Mesangial cell (primary cell): ENCODE data around the gene DCAF15. TPM values are rescaled to one million over a fixed set of nuclear protein-coding genes. Genes with fewer than 3 reads are reported as not detected.

Experiments
- total RNA-seq: library from RNA; depleted of rRNA; stranded (reverse); fragments of >200 nt; gene quantifications from 2 replicates; pipeline ENCODE4 v1.2.3, GENCODE V29; 2015

DCAF15 gene, protein sequence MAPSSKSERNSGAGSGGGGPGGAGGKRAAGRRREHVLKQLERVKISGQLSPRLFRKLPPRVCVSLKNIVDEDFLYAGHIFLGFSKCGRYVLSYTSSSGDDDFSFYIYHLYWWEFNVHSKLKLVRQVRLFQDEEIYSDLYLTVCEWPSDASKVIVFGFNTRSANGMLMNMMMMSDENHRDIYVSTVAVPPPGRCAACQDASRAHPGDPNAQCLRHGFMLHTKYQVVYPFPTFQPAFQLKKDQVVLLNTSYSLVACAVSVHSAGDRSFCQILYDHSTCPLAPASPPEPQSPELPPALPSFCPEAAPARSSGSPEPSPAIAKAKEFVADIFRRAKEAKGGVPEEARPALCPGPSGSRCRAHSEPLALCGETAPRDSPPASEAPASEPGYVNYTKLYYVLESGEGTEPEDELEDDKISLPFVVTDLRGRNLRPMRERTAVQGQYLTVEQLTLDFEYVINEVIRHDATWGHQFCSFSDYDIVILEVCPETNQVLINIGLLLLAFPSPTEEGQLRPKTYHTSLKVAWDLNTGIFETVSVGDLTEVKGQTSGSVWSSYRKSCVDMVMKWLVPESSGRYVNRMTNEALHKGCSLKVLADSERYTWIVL
- total RNA-seq = 30.6 and 38.9 TPM in 2 replicates

DNA sequence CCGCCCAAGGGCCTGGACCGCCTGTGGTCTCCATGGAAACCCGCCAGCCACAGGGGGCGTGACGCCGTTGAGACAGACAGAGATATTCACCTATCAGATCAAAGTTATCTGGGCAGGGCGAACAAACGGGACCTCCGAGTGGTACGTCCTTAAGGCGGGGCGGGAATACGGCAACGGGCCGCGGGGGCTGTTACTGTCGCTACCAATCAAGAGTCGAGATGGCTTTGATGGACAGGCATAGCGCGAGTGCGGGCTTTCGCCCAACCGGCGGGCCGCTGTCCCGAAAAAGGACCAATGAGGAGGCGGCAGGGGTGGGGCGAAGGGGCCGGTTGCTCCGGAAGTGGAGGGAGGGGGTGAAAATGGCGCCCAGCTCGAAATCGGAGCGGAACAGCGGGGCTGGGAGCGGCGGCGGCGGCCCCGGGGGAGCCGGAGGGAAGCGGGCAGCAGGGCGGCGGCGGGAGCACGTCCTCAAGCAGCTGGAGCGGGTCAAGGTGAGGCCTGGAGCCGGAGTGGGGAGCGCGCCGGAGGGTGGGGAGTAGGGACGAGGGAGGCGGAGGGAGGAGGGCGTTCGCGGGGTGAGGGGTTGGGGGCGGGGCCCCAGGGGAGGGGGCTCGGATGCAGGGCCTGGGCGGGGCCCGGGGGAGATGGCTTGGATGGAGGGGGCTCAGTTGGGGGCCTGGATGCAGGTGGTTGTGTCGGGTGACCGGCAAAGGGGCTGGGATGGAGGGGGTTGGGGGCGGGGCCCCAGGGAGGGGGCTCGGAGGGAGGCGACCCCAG, at the start of gene DCAF15:
DCAF15 (plus strand) TSS at position 356 of the 777 bp plus-strand sequence; CDS start at position 360, 4 bp downstream.

DNA sequence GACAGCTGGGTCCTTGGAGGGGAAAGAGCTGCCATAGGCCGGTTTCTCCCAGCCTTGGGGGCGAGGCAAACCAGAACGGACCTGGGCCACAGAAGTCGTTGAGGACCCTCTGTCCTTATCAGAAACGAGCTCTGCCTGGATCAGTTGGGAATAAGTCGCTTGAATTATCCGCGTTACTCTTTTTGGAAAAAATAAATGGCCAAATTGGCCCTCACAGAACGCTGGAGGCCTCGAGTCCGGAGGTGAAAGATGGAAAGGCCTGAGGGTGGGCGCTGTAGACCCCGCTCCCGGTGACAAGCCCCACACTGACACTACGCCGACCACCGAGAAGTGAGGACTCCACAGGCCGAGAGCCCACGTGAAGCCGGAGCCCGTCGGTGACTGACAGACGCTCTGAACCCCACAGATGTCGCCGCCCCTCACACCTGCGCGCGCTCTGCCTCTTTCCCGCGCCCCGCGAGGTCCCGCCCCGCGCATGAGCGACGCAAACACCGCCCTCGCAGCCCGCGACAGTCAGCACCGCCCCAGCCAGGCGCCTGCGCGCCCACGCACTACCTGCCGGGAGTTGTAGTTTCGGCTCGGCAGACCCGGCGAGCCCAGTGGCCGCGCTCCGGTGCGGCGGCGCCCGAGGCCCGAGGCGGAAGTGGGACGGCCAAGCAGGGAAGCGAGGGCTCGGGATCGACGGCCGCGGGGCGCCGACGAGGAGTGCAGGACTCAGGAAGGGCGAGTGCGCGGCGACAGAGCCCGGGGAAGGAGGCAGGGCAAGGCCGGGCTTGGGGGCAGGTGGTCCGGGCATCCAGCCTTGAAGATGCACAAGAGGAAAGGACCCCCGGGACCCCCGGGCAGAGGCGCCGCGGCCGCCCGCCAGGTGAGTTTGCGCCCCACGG, 46.4 kb upstream of the DCAF15 start, which contains the start of the genes BRME1 and CC2D1A:
BRME1 (minus strand) TSS at position 484 of the 887 bp plus-strand sequence. CDS start 1,225 bp downstream, outside the sequence.
CC2D1A (plus strand) TSS at position 568 of the 887 bp plus-strand sequence; CDS start at position 809, 241 bp downstream.

DNA sequence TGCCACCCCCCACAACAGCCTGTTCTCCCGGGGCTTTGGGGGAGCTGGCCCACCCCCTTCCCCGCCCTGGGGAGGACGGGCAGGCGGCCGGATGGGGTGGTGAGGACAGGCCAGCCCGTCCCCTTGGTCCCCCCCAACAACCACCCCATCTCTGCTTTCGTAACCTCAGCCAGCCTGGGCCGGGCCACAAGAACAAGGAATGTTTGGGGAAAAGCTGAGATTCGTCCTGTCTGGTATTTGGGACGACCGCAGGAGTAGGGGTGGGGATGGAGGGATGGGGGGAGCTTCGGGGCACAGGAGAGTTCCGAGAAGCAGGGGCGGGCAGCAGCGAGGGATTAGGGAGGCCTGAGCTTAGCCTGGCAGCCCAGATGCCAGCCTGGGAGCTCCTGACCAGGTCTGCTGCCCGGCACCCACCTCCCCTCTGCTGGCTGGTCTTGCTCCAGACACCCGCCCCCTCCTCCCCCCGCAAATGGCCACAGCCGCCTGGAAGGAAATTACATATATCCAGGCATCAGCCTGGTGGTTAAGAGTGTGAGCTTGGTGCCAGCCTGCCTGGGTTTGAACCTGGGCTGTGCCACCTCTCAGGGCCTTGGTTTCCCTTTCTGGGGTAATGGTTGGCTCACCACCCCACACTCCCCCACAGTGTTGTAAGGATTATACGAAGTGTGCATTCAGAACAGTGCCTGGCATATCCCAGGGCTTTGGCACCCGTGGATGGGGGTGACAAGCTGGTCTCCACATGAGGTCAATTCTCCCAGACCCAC, 13.8 kb upstream of the DCAF15 start, which contains the start of gene PODNL1:
PODNL1 (minus strand) TSS at position 117 of the 764 bp plus-strand sequence. CDS start 236 bp downstream, outside the sequence.

DNA sequence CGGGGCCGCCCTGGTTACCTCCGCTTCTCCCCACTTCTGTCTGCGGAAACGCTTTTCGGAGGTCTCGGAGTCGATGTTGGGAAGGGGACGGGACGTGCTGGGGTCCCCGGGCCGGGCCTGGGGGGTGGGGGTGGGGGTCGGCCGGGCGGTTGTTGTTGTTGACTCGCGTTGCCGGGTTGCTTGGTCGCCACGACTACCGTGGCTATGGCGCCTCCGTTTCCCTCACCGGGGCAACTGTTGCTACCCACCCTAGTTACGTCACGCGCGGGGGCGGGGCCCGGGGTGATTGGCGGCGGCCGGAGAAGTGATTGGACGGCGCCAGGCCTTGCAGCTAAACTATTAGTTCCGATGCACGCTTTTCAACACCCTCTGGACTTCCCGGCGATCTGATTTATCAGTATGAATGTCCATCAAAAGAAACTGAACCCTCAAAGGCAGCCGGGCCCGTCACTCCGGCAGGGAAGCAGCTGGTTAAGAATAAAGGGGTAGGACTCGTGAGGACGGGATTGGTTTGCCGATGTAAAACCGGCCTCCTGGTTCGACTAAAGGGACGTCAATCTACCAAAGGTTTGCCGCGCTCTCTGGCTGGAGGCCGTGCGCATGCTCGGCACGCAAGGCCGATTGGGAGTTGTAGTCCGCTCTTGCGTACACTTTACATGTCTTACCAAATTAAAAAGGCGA, 53.9 kb downstream of the DCAF15 start, which contains the start of gene RFX1:
RFX1 (minus strand) TSS at position 236 of the 681 bp plus-strand sequence. CDS start 12,477 bp downstream, outside the sequence.

Other genes starting within 250 kb of the DCAF15 start
- gene MRI1, start 188.0 kb upstream of the DCAF15 start, total RNA-seq = 40.7 and 57.6 TPM in 2 replicates
- 100 and 141 TPM in 2 replicates for gene C19orf53, start 178.1 kb upstream of the DCAF15 start, total RNA-seq
- gene ZSWIM4, start 157.1 kb upstream of the DCAF15 start, total RNA-seq = 10.9 and 23.7 TPM in 2 replicates
- 0.63 TPM in 1 of 2 replicates, not detected in the other for gene NANOS3, start 75.4 kb upstream of the DCAF15 start, total RNA-seq
- 0.49 and 1.0 TPM in 2 replicates for gene BRME1, start 46.4 kb upstream of the DCAF15 start, total RNA-seq
- gene CC2D1A, start 46.3 kb upstream of the DCAF15 start, total RNA-seq = 24.6 and 41.5 TPM in 2 replicates
- gene PODNL1, start 14.1 kb upstream of the DCAF15 start, total RNA-seq = 0.49 and 25.6 TPM in 2 replicates
- 7.7 and 8.7 TPM in 2 replicates for gene RFX1, start 53.8 kb downstream of the DCAF15 start, total RNA-seq
- not detected in 2 replicates for gene RLN3, start 75.6 kb downstream of the DCAF15 start, total RNA-seq
- gene IL27RA, start 79.3 kb downstream of the DCAF15 start, total RNA-seq = 6.7 and 7.6 TPM in 2 replicates
- under 0.01 and 0.13 TPM in 2 replicates for gene PALM3, start 109.6 kb downstream of the DCAF15 start, total RNA-seq
- 0.49 and 3.3 TPM in 2 replicates for gene MISP3, start 120.3 kb downstream of the DCAF15 start, total RNA-seq
- gene C19orf67, start 133.3 kb downstream of the DCAF15 start, total RNA-seq = not detected in 2 replicates
- gene SAMD1, start 138.2 kb downstream of the DCAF15 start, total RNA-seq = 28.2 and 44.0 TPM in 2 replicates
- 41.6 and 55.1 TPM in 2 replicates for gene PRKACA, start 165.3 kb downstream of the DCAF15 start, total RNA-seq
- 7.9 and 97.4 TPM in 2 replicates for gene ASF1B, start 184.1 kb downstream of the DCAF15 start, total RNA-seq